Neutrophil (primary cell): Measurements from ENCODE around the gene MRPS2.

Experiments used
- H3K27ac ChIP-seq: fragments of 200-600 bp; sonication (generic); 2 replicates; pipeline ENCODE4 v1.5.1; 2016; ENCODE audit warnings: mild to moderate bottlenecking, moderate library complexity
- H3K27me3 ChIP-seq: fragments of 200-600 bp; sonication (generic); 2 replicates; pipeline ENCODE4 v1.6.0; 2016; ENCODE audit warnings: mild to moderate bottlenecking
- H3K36me3 ChIP-seq: fragments of 200-600 bp; sonication (generic); 2 replicates; pipeline ENCODE4 v1.5.1; 2017
- H3K4me1 ChIP-seq, 2 experiments: fragments of 200-600 bp in 1 of 2; sonication (generic) in 1 of 2; 1 replicate in 1 of 2; 2 replicates in 1 of 2; pipeline versions ENCODE4 v1.5.1 to v1.6.1; 2013 to 2016; ENCODE audit warnings: low read depth in 1 of 2, low read length in 1 of 2, mild to moderate bottlenecking in 1 of 2, moderate library complexity in 1 of 2; ENCODE audit not compliant: control insufficient read depth in 1 of 2, insufficient read depth in 1 of 2
- H3K4me3 ChIP-seq, 2 experiments: fragments of 200-600 bp in 1 of 2; sonication (generic) in 1 of 2; 1 replicate in 1 of 2; 2 replicates in 1 of 2; pipeline ENCODE4 v1.5.1; 2013 to 2016; ENCODE audit warnings: low read depth in 1 of 2, low read length in 1 of 2, mild to moderate bottlenecking in 1 of 2, moderate library complexity in 1 of 2
- H3K9me3 ChIP-seq: fragments of 200-600 bp; sonication (generic); 2 replicates; pipeline ENCODE4 v1.5.1; 2016
- TF ChIP-seq, protein P1 (sequence below): fragments of 200-600 bp; sonication (generic); IDR thresholded peaks from 2 replicates; pipeline ENCODE4 v1.5.1; 2016; ENCODE audit warnings: antibody characterized with exemption

Gene MRPS2

DNA sequence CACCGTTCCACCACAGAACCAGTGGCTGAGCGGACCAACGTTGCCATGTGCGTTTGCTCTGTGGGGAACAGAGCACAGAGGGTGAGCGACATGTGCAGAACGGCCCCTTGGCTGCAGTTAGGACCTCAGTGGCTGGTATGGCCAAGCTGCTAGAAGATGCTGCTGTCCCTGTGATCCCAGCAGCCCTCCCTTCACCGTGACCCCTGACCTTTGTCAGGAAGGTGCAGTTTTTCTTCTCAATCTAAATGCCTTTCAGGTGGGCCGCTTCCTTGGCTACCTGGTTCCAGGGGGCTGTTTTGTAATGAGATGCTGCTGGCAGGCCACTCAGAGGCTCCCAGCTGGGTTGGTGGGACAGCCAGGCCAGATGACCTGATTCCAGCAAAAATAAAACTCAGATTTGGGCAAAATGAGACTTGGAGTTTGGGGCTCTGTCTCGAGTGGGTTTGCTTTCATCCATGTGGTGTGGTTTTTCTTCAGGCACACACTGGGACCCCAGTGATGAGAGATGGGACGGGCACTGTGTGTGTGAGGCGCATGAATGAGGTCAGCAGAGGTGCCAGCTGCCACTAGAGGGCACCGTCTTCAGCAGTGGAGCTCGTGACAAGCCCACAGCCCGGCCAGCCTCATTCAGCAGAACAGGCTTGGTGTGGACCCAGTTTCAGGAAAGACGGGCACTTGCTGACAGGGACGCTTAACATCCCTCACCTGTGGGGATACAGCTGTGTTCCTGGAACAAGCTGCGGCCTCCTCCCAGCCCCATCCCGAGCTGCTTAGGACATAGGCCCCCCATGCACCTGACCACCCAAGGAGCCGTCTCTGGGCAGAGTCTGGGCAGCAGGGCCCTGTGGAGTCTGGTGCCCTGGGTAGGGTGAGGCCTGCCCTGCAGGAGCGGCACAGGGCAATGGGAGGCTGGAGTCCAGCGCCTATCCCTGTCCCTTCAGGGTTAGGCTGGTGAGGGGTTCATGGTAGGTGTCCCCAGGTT is 4.1 kb downstream of the MRPS2 start:
- Histone ChIP-seq H3K36me3 (peaks cover 14% of the 10 kb centered on the region), H3K9me3 (no peaks in the 10 kb centered on the region)

GRCh38 chr9:135505406-135506187 is 5.1 kb downstream of the MRPS2 start:
- Histone ChIP-seq H3K4me1 (peaks cover 8 to 10% of the 10 kb centered on the region in 2 experiments), H3K4me3 (no peak overlapping the region), H3K36me3 (peaks cover 14% of the 10 kb centered on the region), H3K27me3 (peaks cover 8% of the 10 kb centered on the region), H3K9me3 (no peaks in the 10 kb centered on the region), H3K27ac (no peak overlapping the region)
- TF ChIP-seq, protein P1, sequence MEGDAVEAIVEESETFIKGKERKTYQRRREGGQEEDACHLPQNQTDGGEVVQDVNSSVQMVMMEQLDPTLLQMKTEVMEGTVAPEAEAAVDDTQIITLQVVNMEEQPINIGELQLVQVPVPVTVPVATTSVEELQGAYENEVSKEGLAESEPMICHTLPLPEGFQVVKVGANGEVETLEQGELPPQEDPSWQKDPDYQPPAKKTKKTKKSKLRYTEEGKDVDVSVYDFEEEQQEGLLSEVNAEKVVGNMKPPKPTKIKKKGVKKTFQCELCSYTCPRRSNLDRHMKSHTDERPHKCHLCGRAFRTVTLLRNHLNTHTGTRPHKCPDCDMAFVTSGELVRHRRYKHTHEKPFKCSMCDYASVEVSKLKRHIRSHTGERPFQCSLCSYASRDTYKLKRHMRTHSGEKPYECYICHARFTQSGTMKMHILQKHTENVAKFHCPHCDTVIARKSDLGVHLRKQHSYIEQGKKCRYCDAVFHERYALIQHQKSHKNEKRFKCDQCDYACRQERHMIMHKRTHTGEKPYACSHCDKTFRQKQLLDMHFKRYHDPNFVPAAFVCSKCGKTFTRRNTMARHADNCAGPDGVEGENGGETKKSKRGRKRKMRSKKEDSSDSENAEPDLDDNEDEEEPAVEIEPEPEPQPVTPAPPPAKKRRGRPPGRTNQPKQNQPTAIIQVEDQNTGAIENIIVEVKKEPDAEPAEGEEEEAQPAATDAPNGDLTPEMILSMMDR = no peak

More for the DNA sequence above, 4.1 kb downstream of the MRPS2 start:
- peaks cover 4% of the 10 kb centered on the region for H3K27me3 ChIP-seq
- H3K4me3 ChIP-seq = no peak overlapping the region
- peaks cover 16 to 19% of the 10 kb centered on the region in 2 experiments for H3K4me1 ChIP-seq
- no peak overlapping the region for H3K27ac ChIP-seq
- TF ChIP-seq, protein P1 = no peak

DNA sequence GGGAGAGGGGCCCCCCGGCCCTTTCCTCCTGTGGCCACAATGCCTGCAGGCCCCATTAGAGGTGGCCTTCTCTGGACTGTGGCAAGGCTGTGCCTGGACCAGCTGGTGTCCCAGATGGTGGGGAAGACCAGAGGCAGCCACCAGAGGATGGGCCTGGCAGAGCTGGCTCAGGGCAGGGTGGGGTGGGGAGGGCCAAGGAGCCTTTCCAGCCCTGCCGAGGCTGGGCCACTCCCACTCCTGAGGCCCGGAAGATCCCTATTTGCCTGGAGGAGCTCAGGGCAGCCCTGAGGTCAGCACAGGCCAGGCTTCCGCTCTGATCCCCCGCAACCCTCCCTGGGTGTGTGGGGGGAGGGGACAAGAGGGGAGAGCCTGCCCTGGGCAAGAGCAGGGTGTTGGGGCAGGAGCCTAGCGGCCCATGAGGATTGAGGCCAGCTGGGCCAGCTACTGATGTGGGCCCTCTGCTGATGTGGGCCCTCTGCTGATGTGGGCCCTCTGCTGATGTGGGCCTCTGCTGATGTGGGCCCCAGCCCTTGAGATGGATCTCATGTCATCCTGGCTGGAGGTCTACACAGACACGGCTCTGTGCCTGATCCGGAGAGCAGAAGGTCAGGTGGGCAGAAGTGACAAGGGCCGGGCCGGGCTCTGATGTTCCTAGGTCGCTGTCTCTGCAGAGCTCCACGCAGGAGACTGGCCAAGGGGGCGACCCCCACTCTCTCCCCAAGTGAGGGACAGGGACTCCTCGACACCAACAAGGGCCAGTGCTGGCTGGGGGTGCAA is 6.0 kb downstream of the MRPS2 start:
- H3K27ac ChIP-seq = no peak overlapping the region
- no peak overlapping the region for H3K4me3 ChIP-seq
- H3K27me3 ChIP-seq = peaks cover 8% of the 10 kb centered on the region
- peaks cover under 1% of the 10 kb centered on the region in 2 experiments for H3K4me1 ChIP-seq
- no peaks in the 10 kb centered on the region for H3K9me3 ChIP-seq
- peaks cover 14% of the 10 kb centered on the region for H3K36me3 ChIP-seq
- TF ChIP-seq, protein P1 = no peak

DNA sequence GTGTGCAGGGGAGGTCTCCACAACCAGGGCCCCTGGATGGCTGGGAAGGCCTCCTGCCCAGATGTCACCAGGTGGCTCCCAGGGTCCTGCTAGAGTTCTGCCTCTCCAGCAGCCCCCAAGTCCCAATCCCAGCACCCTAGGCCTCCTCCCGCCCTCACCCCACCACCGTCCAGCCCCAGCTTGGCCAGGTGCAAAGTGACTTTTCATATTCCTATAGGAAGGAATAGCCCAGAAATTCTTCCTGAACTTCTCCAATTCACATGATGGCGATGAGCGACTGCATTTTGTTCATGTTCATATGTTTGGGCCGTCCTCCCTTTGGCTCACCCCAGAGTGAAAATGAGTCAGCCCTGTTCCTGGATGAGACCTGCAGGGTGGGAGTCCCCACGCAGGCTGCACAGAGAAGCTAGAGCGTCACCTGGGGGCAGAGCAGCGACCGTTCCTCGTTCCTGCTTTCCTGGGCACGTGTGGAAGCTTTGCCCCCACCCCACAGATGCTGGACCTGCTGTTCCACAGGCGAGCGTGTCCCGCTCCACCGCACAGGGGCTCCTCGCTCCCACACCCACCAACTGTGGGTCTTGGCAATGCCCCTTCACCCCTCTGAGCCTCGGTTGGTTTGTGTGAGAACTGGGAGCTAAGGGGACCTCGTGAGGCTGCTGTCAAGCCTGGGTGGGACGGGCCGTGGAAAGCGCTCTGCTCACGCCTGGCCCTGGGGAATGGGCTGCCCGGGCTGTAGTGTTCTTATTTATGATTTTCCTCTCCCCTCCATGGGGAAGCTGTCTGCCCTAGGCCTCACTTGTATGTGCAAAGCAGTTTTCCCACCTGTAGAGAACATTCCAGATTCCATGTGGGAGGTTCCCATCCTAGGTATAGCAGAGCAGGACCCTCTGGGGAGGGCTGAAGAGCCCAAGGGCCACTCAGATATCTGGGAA is 6.9 kb downstream of the MRPS2 start:
- Histone ChIP-seq H3K36me3 (peaks cover 14% of the 10 kb centered on the region), H3K27ac (no peak overlapping the region), H3K27me3 (peaks cover 8% of the 10 kb centered on the region), H3K4me1 (no peaks in the 10 kb centered on the region), H3K9me3 (no peaks in the 10 kb centered on the region), H3K4me3 (no peak overlapping the region)
- TF ChIP-seq, protein P1 = no peak
